OCI-LY1 (cell line): ENCODE data around the gene TMPRSS3.

Experiments
- H2AFZ ChIP-seq: fragments of 200-600 bp; sonication (generic), shearing (Covaris generic); 2 replicates; pipeline ENCODE4 v1.6.0; 2014; ENCODE audit warnings: antibody characterized with exemption, mild to moderate bottlenecking, low read length
- H3F3A ChIP-seq: fragments of 200-600 bp; sonication (generic), shearing (Covaris generic); 2 replicates; pipeline ENCODE4 v1.6.0; 2014; ENCODE audit warnings: mild to moderate bottlenecking, antibody characterized with exemption, low read length, moderate library complexity; ENCODE audit not compliant: insufficient read depth
- H3K27ac ChIP-seq: fragments of 200-600 bp; sonication (generic); 2 replicates; pipeline ENCODE4 v1.5.1; 2014; ENCODE audit warnings: low read length, mixed run types, mild to moderate bottlenecking, low read depth; ENCODE audit not compliant: poor library complexity, severe bottlenecking
- H3K27me3 ChIP-seq: fragments of 200-600 bp; sonication (generic); 2 replicates; pipeline ENCODE4 v1.6.0; 2014; ENCODE audit warnings: antibody characterized with exemption, mild to moderate bottlenecking, low read length, moderate library complexity; ENCODE audit not compliant: insufficient read depth
- H3K36me3 ChIP-seq: fragments of 200-600 bp; sonication (generic); 2 replicates; pipeline ENCODE4 v1.6.1; 2014; ENCODE audit warnings: mild to moderate bottlenecking, antibody characterized with exemption, low read length, moderate library complexity, mixed read lengths; ENCODE audit not compliant: insufficient read depth
- H3K4me1 ChIP-seq: fragments of 200-600 bp; sonication (generic); 2 replicates; pipeline ENCODE4 v1.5.1; 2014; ENCODE audit warnings: mild to moderate bottlenecking, low read length, moderate library complexity; ENCODE audit not compliant: insufficient read depth, severe bottlenecking
- H3K4me2 ChIP-seq: fragments of 200-600 bp; sonication (generic), shearing (Covaris generic); 2 replicates; pipeline ENCODE4 v1.6.1; 2014; ENCODE audit warnings: low read length
- H3K4me3 ChIP-seq: fragments of 200-600 bp; sonication (generic); 2 replicates; pipeline ENCODE4 v1.5.1; 2014; ENCODE audit warnings: low read length, low read depth, mild to moderate bottlenecking, mixed read lengths; ENCODE audit not compliant: poor library complexity, severe bottlenecking
- H3K79me2 ChIP-seq: fragments of 200-600 bp; shearing (Covaris generic); 2 replicates; pipeline ENCODE4 v1.6.1; 2016; ENCODE audit warnings: mixed run types, low read length, mixed read lengths; ENCODE audit not compliant: insufficient read depth
- H3K9ac ChIP-seq: fragments of 200-600 bp; sonication (generic), shearing (Covaris generic); 2 replicates; pipeline ENCODE4 v1.6.1; 2014; ENCODE audit warnings: mild to moderate bottlenecking, low read length, mixed read lengths
- H3K9me2 ChIP-seq: fragments of 200-600 bp; sonication (generic), shearing (Covaris generic); 2 replicates; pipeline ENCODE4 v1.6.1; 2014; ENCODE audit warnings: low read depth, mild to moderate bottlenecking, low read length, mixed read lengths
- H3K9me3 ChIP-seq: fragments of 200-600 bp; shearing (Covaris generic); 2 replicates; pipeline ENCODE4 v1.6.1; 2014; ENCODE audit warnings: low read length, mixed read lengths
- H4K20me1 ChIP-seq: fragments of 200-600 bp; sonication (generic), shearing (Covaris generic); 2 replicates; pipeline ENCODE4 v1.6.0; 2016; ENCODE audit warnings: mild to moderate bottlenecking, low read length; ENCODE audit not compliant: insufficient read depth
- EZH2 ChIP-seq: fragments of 200-600 bp; sonication (generic), shearing (Covaris generic); IDR thresholded peaks from 2 replicates; pipeline ENCODE4 v1.8.0; 2017; ENCODE audit warnings: borderline replicate concordance, mixed run types, mild to moderate bottlenecking, antibody characterized with exemption, low read length, moderate library complexity, mixed read lengths
- TF ChIP-seq, protein P1 (sequence below): fragments of 200-600 bp; sonication (generic), shearing (Covaris generic); IDR thresholded peaks from 2 replicates; pipeline ENCODE4 v1.5.1; 2017; ENCODE audit warnings: mild to moderate bottlenecking, antibody characterized with exemption, low read length, moderate library complexity, mixed read lengths

The TMPRSS3 gene

DNA sequence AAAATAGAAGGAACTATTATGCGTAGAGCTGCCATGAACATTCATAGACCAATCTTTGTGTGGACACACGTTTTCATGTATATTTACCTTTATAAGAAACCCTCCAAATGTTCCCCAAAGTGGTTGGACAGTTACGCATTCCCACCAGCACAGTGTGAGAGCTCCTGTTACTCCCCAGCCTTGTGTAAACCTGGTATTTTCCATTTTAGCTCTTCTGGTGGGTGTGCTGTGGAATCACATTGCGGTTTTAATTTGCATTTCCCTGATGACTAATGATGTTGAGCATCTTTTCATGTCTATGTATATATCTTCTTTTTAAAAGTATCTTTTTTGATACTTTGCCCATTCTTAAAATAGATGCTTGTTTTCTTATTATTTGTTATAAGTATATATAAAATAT, 4.7 kb upstream of the TMPRSS3 start:
- TF ChIP-seq EZH2, result no peak
- TF ChIP-seq, protein P1, sequence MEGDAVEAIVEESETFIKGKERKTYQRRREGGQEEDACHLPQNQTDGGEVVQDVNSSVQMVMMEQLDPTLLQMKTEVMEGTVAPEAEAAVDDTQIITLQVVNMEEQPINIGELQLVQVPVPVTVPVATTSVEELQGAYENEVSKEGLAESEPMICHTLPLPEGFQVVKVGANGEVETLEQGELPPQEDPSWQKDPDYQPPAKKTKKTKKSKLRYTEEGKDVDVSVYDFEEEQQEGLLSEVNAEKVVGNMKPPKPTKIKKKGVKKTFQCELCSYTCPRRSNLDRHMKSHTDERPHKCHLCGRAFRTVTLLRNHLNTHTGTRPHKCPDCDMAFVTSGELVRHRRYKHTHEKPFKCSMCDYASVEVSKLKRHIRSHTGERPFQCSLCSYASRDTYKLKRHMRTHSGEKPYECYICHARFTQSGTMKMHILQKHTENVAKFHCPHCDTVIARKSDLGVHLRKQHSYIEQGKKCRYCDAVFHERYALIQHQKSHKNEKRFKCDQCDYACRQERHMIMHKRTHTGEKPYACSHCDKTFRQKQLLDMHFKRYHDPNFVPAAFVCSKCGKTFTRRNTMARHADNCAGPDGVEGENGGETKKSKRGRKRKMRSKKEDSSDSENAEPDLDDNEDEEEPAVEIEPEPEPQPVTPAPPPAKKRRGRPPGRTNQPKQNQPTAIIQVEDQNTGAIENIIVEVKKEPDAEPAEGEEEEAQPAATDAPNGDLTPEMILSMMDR, result no peak
- Histone ChIP-seq H3K79me2 (no peaks in the 10 kb centered on the region), H3K4me3 (no peak overlapping the region), H3K9me2 (no peaks in the 10 kb centered on the region), H4K20me1 (no peaks in the 10 kb centered on the region), H3K36me3 (no peaks in the 10 kb centered on the region), H2AFZ (no peak overlapping the region), H3F3A (no peaks in the 10 kb centered on the region), H3K27me3 (peaks cover 11% of the 10 kb centered on the region; the same call in 1 of the 2 replicates), H3K9me3 (peaks cover 8% of the 10 kb centered on the region; the same call in 1 of the 2 replicates), H3K4me2 (no peak overlapping the region), H3K9ac (no peak overlapping the region), H3K4me1 (no peaks in the 10 kb centered on the region), H3K27ac (no peak overlapping the region)

DNA sequence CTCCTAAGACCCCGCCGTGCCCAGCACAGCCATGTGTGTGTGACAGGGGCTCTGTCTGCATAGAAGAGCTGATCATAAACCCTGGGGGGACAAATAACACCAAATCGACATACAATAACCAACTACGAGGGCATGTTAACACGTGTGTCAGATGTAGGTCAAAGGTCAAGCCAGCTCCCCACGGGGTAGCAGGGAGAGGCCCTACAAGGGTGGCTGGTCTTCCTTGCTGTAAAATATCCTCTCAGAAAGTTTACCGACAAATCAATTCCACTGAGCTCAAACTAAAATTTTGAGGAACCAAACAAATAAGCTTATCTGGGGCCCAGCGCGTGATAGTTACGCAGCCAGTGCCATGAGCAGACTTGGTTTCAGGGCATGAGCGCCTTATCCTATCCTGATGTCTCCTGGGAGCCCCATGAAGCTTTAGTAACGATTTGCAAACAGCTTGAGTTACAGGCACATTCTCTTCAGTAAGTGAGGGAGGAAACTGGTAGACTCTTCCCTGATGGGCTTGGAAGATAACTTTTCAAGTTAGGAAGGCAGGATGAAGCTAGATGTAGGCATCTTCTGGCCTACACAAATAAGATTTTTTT, 2.7 kb upstream of the TMPRSS3 start:
- no peak overlapping the region for H2AFZ ChIP-seq
- H3K79me2 ChIP-seq, result no peaks in the 10 kb centered on the region
- H3F3A ChIP-seq, result no peaks in the 10 kb centered on the region
- H3K36me3 ChIP-seq, result no peaks in the 10 kb centered on the region
- H3K27ac ChIP-seq, result no peak overlapping the region
- no peaks in the 10 kb centered on the region for H4K20me1 ChIP-seq
- H3K9me3 ChIP-seq, result peaks cover 8% of the 10 kb centered on the region; the same call in 1 of the 2 replicates
- no peak overlapping the region for H3K4me3 ChIP-seq
- H3K4me1 ChIP-seq, result peaks cover under 1% of the 10 kb centered on the region
- H3K9ac ChIP-seq, result no peak overlapping the region
- H3K4me2 ChIP-seq, result no peak overlapping the region
- no peak for TF ChIP-seq EZH2
- TF ChIP-seq, protein P1, result no peak
- no peaks in the 10 kb centered on the region for H3K9me2 ChIP-seq
- peaks cover 11% of the 10 kb centered on the region; the same call in 1 of the 2 replicates for H3K27me3 ChIP-seq

DNA sequence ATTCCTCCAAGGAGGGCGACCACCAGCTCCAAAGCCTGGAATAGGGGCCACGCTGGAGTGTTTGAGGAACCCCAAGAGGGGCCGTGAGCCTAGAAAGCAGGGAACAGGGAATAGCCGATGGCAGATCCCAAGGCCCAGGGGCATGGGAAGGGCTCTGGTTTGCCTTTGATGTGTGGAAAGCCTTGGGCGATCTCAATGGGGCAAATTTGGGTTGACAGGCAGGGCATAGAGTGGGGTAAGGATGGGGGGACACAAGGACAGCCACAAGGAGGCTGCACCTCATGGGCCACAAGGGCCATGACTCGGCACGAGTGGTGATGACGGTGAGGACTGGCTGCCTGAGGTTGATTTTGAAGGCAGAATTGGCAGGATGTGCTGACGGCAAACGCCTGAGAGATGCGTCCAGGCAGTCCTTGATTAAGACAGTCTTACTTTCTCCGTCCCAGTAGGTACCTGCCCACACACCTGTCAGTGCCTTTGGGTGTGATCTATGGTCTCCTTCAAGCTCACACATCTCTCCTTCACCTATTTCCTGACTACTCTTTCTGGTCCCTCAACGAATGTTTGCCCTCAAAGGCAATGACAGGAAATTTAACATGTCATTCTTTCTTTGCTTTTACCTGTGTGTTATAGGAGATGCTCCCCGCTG, 2.0 kb upstream of the TMPRSS3 start:
- Histone ChIP-seq H3K9me2 (no peaks in the 10 kb centered on the region), H3F3A (no peaks in the 10 kb centered on the region), H3K4me2 (no peak overlapping the region), H3K9ac (no peak overlapping the region), H4K20me1 (no peaks in the 10 kb centered on the region), H3K79me2 (no peaks in the 10 kb centered on the region), H3K36me3 (no peaks in the 10 kb centered on the region), H3K27ac (no peak overlapping the region), H3K4me1 (peaks cover 7% of the 10 kb centered on the region), H3K4me3 (no peak overlapping the region), H3K9me3 (peaks cover 8% of the 10 kb centered on the region; the same call in 1 of the 2 replicates), H2AFZ (no peak overlapping the region), H3K27me3 (peaks cover 11% of the 10 kb centered on the region; the same call in 1 of the 2 replicates)
- TF ChIP-seq, protein P1, result no peak
- TF ChIP-seq EZH2, result no peak
